A549 (cell line): ENCODE measurements around the gene EFEMP1. TPM values are rescaled to one million over a fixed set of nuclear protein-coding genes. Genes with fewer than 3 reads are reported as not detected.

Source experiments
- ATAC-seq, 2 experiments: fragments of 200-7000 bp in 1 of 2; fragments of >200 bp in 1 of 2; cut with Nextera tagmentation in 1 of 2; cut with Tn5 transposase in 1 of 2; 3 replicates each; pipeline versions ENCODE4 v1.8.0 to v1.9.1; 2018 to 2020; ENCODE audit warnings: mild to moderate bottlenecking in 1 of 2, moderate library complexity in 1 of 2
- CTCF ChIA-PET: fragments of 300-600 bp; sonication (Branson Sonifier 250); formaldehyde crosslinking; extraction: SDS; loops from one replicate; lab custom pipeline; 2021; ENCODE audit warnings: antibody characterized with exemption, inconsistent platforms; lab: Yijun Ruan, JAX
- POLR2A ChIA-PET: fragments of 350-600 bp; formaldehyde crosslinking; extraction: SDS; loops from one replicate; lab custom pipeline; 2021; ENCODE audit warnings: antibody characterized with exemption, inconsistent platforms; lab: Yijun Ruan, JAX
- DNase-seq, 2 experiments: peaks; one replicate each; pipeline versions ENCODE4 v3.0.0 to v3.0.0-alpha.2; 2011 to 2016; ENCODE audit warnings: low read depth in 1 of 2, low spot score in 1 of 2
- FAIRE-seq: peaks from 2 replicates; lab custom pipeline; 2011; peaks lifted over from hg19 to GRCh38; lab: Jason Lieb, UNC
- H3K27ac ChIP-seq, 2 experiments: fragments of >200 bp; sonication (Bioruptor Twin); formaldehyde crosslinking; 3 replicates each; pipeline ENCODE4 v1.5.1; 2016 to 2017
- H3K4me1 ChIP-seq: fragments of >200 bp; sonication (Bioruptor Twin); formaldehyde crosslinking; 3 replicates; pipeline ENCODE4 v1.6.1; 2016
- H3K4me2 ChIP-seq: fragments of >200 bp; sonication (Bioruptor Twin); formaldehyde crosslinking; 3 replicates; pipeline ENCODE4 v1.6.1; 2016
- H3K4me3 ChIP-seq: fragments of >200 bp; sonication (Bioruptor Twin); formaldehyde crosslinking; 3 replicates; pipeline ENCODE4 v1.5.1; 2016
- H3K9me3 ChIP-seq: fragments of >200 bp; sonication (Bioruptor Twin); formaldehyde crosslinking; 3 replicates; pipeline ENCODE4 v1.6.1; 2016
- ATOH8 ChIP-seq: fragments of 250-450 bp; sonication (Bioruptor Pico); IDR thresholded peaks from 2 replicates; pipeline ENCODE4 v1.5.0; 2020; ENCODE audit warnings: low read depth, mild to moderate bottlenecking, moderate library complexity
- BHLHE40 ChIP-seq: IDR thresholded peaks from 2 replicates; pipeline ENCODE4 v1.6.1; 2012; ENCODE audit warnings: low read depth, low read length, inconsistent platforms
- CBX2 ChIP-seq: fragments of 200-600 bp; sonication (generic); IDR thresholded peaks from 2 replicates; pipeline ENCODE4 v1.6.1; 2016; ENCODE audit warnings: low read depth, mild to moderate bottlenecking, borderline replicate concordance
- CEBPB ChIP-seq, 2 experiments: fragments of >200 bp in 1 of 2; sonication (Bioruptor Twin) in 1 of 2; formaldehyde crosslinking in 1 of 2; IDR thresholded peaks; 2 replicates each; pipeline ENCODE4 v1.6.1; 2012 to 2016
- CHD4 ChIP-seq: fragments of 200-600 bp; sonication (generic); IDR thresholded peaks from 2 replicates; pipeline ENCODE4 v1.6.1; 2016; ENCODE audit warnings: antibody characterized with exemption, mild to moderate bottlenecking, borderline replicate concordance
- E2F6 ChIP-seq: IDR thresholded peaks from 2 replicates; pipeline ENCODE4 v1.6.1; 2012; ENCODE audit warnings: low read depth, borderline replicate concordance
- EHF ChIP-seq: fragments of 250-450 bp; sonication (Bioruptor Pico); IDR thresholded peaks from 2 replicates; pipeline ENCODE4 v1.5.0; 2020; ENCODE audit warnings: mild to moderate bottlenecking
- EHMT2 ChIP-seq: fragments of 200-600 bp; sonication (generic); IDR thresholded peaks from 2 replicates; pipeline ENCODE4 v1.6.1; 2016; ENCODE audit warnings: antibody characterized with exemption, low read depth, mild to moderate bottlenecking, moderate library complexity
- ESRRA ChIP-seq: fragments of 150-350 bp; IDR thresholded peaks from 2 replicates; pipeline ENCODE4 v1.6.1; 2014; ENCODE audit warnings: mild to moderate bottlenecking, low read length, borderline replicate concordance
- HEYL ChIP-seq: fragments of 250-450 bp; sonication (Bioruptor Pico); IDR thresholded peaks from 2 replicates; pipeline ENCODE4 v1.8.0; 2021; ENCODE audit warnings: mild to moderate bottlenecking, moderate library complexity
- HMGXB4 ChIP-seq: fragments of 250-450 bp; sonication (Bioruptor Pico); IDR thresholded peaks from 2 replicates; pipeline ENCODE4 v1.5.0; 2021; ENCODE audit warnings: mild to moderate bottlenecking, moderate library complexity, borderline replicate concordance
- KDM5A ChIP-seq: fragments of 200-600 bp; sonication (generic); IDR thresholded peaks from 2 replicates; pipeline ENCODE4 v1.6.1; 2016; ENCODE audit warnings: antibody characterized with exemption, mild to moderate bottlenecking
- NPAS2 ChIP-seq: fragments of 250-450 bp; sonication (Bioruptor Pico); IDR thresholded peaks from 2 replicates; pipeline ENCODE4 v1.8.0; 2022; ENCODE audit warnings: mild to moderate bottlenecking, moderate library complexity, borderline replicate concordance
- NR3C1 ChIP-seq: fragments of >200 bp; sonication (Bioruptor Twin); formaldehyde crosslinking; IDR thresholded peaks from 3 replicates; pipeline ENCODE4 v1.6.1; 2017
- POLR2A ChIP-seq: IDR thresholded peaks from 2 replicates; pipeline ENCODE4 v1.6.1; 2012; ENCODE audit warnings: mild to moderate bottlenecking, low read length
- RCOR1 ChIP-seq: fragments of 150-350 bp; IDR thresholded peaks from 2 replicates; pipeline ENCODE4 v1.6.1; 2014; ENCODE audit warnings: antibody characterized with exemption, low read length, low read depth
- RNF2 ChIP-seq: fragments of 200-600 bp; sonication (generic); IDR thresholded peaks from 2 replicates; pipeline ENCODE4 v1.6.1; 2016; ENCODE audit warnings: low read depth, mild to moderate bottlenecking, antibody characterized with exemption, moderate library complexity, borderline replicate concordance
- SREBF2 ChIP-seq: fragments of 450-650 bp; IDR thresholded peaks from 2 replicates; pipeline ENCODE4 v1.6.1; 2014; ENCODE audit warnings: mild to moderate bottlenecking, moderate library complexity
- TP53 ChIP-seq: fragments of 250-450 bp; sonication (Bioruptor Pico); IDR thresholded peaks from 2 replicates; pipeline ENCODE4 v1.5.0; 2021; ENCODE audit warnings: mild to moderate bottlenecking, moderate library complexity
- ZC3H11A ChIP-seq: fragments of 450-650 bp; IDR thresholded peaks from 2 replicates; pipeline ENCODE4 v1.6.1; 2014; ENCODE audit warnings: antibody characterized with exemption, mild to moderate bottlenecking
- ZSCAN20 ChIP-seq: fragments of 250-450 bp; sonication (Bioruptor Pico); IDR thresholded peaks from 2 replicates; pipeline ENCODE4 v1.8.0; 2022; ENCODE audit warnings: mild to moderate bottlenecking, moderate library complexity
- WGBS: methylation state at CpG from one replicate; pipeline ENCODE4 v1.1.6; 2017; ENCODE audit errors: missing lambda C conversion rate; 5-methylcytosine and 5-hydroxymethylcytosine counted together
- polyA plus RNA-seq, 4 experiments: library from polyadenylated mRNA; depleted of rRNA in 3 of 4; stranded (reverse); fragments of >200 nt; fragmentation: RNase III in 1 of 4; extraction: RNeasy Plus Mini Kit Qiagen cat#74134 plus additional on column Dnase treatment in 1 of 4; gene quantifications; 2 replicates in 3 of 4; 3 replicates in 1 of 4; pipeline ENCODE4 v1.2.3, GENCODE V29; 2011 to 2017
- TF ChIP-seq, protein P1 (sequence below): IDR thresholded peaks from 2 replicates; pipeline ENCODE4 v1.6.1; 2012
- TF ChIP-seq, protein P2 (sequence below): fragments of >200 bp; sonication (Bioruptor Twin); formaldehyde crosslinking; IDR thresholded peaks from 3 replicates; pipeline ENCODE4 v1.6.1; 2016

Gene EFEMP1
- polyA plus RNA-seq, 2 of the 4 experiments (the other 2 are of a cell fraction) = 48.5 to 59.2 TPM

- TF ChIP-seq ZC3H11A = no peak
- TF ChIP-seq POLR2A = no peak
- no peak for TF ChIP-seq KDM5A
- no peak for TF ChIP-seq SREBF2
- no peak for TF ChIP-seq NR3C1
- TF ChIP-seq CEBPB (IDR thresholded peaks at IDR 0.05) = no peak
- no peak for TF ChIP-seq EHF (CRISPR knock-in tag)
Measured at GRCh38 chr2:55958756-55959155, 35.2 kb upstream of the EFEMP1 start (continued).

DNA sequence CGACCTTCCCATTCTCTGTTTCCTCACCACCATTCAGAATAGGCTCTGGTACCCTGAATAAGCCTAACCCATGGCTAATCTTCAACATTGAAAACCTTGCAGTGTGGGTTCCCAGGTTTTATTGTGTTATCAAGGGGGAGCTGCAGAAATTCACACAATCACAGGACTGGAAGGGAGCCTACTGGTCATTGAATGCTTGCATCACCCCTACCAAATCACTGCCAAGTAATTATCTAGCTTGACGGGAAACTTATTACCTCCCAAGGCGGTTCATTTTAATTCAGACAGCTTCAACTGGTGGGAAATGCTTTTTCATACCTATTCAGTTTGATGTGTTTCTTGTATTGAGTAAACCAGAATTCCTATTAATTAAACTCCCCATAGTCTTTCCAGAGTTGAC, 33.6 kb upstream of the EFEMP1 start:
- Histone ChIP-seq H3K27ac (peak overlapping the region in 1 of 2 experiments; percentile 18; a peak in 3 of 6 replicates), H3K9me3 (no peaks in the 10 kb centered on the region), H3K4me2 (no peak overlapping the region), H3K4me3 (no peak overlapping the region), H3K4me1 (peaks cover 24% of the 10 kb centered on the region)
- WGBS = 88% methylated on average over 3 of the region's 3 CpGs
- TF ChIP-seq ATOH8 (no peak), ZSCAN20 (no peak), NPAS2 (no peak)
- ATAC-seq (no peak), DNase-seq (no peak), FAIRE-seq (no peak)
- ChIA-PET CTCF (interaction anchor here (1.1 to 9.7 kb wide), 2 partner anchors 188 to 239 kb away, joined by 6 to 148 read pairs; no protein-coding TSS in a partner anchor), POLR2A (interaction anchor here (0.9 kb wide), 1 partner anchor 176 kb away, joined by 3 read pairs; no protein-coding TSS in a partner anchor)

GRCh38 chr2:55954306-55955035, 30.9 kb upstream of the EFEMP1 start:
- Histone ChIP-seq H3K9me3 (no peaks in the 10 kb centered on the region), H3K27ac (no peak overlapping the region), H3K4me1 (peaks cover 16% of the 10 kb centered on the region), H3K4me3 (no peak overlapping the region), H3K4me2 (no peak overlapping the region)
- ATAC-seq (no peak), DNase-seq (no peak), FAIRE-seq (no peak)
- ChIA-PET POLR2A (no interaction called here), CTCF (interaction anchor here (1.0 to 1.2 kb wide), 2 partner anchors 8 to 20 kb away, joined by 3 read pairs; no protein-coding TSS in a partner anchor)
- WGBS = 70% methylated on average over 4 of the region's 4 CpGs
- no peak for TF ChIP-seq EHMT2
- no peak for TF ChIP-seq TP53 (CRISPR knock-in tag)
- TF ChIP-seq, protein P1, sequence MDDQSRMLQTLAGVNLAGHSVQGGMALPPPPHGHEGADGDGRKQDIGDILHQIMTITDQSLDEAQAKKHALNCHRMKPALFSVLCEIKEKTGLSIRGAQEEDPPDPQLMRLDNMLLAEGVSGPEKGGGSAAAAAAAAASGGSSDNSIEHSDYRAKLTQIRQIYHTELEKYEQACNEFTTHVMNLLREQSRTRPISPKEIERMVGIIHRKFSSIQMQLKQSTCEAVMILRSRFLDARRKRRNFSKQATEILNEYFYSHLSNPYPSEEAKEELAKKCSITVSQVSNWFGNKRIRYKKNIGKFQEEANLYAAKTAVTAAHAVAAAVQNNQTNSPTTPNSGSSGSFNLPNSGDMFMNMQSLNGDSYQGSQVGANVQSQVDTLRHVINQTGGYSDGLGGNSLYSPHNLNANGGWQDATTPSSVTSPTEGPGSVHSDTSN = no peak
- TF ChIP-seq BHLHE40 = no peak
- TF ChIP-seq HMGXB4 (CRISPR knock-in tag) = no peak
- no peak for TF ChIP-seq E2F6
- no peak for TF ChIP-seq SREBF2
- TF ChIP-seq RCOR1 = no peak
- TF ChIP-seq KDM5A = no peak

DNA sequence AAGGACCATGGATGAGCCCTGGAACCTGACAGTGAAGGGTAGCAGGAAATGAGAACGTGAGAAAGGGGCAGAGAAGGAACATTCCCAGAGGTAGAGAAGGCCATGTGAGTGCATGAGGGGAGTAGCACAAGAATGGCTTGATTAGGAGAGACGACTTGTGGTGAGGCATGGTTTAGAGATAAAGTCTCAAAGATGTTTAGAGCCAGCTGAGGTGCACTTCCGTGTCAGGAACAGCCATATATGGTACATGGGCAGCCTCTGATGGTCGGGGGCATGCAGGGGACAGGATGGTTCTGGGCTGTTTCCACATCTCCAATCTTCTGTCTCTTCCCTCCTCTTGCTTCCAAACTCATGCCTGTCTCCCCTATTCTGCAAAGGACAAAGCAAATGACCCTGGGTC, 28.8 kb upstream of the EFEMP1 start:
- Histone ChIP-seq H3K4me1 (peaks cover 5% of the 10 kb centered on the region; the same call in 2 of the 3 replicates), H3K4me3 (no peak overlapping the region), H3K4me2 (no peak overlapping the region), H3K27ac (no peak overlapping the region), H3K9me3 (no peaks in the 10 kb centered on the region)
- POLR2A ChIA-PET = no interaction called here
- 49% methylated on average over 4 of the region's 4 CpGs for WGBS
- ATAC-seq (peak in 1 of 2 experiments; percentile 42; a peak in 2 of 6 replicates), DNase-seq (no peak), FAIRE-seq (no peak)
- CTCF ChIA-PET = interaction anchor here (1.0 to 2.0 kb wide), 3 partner anchors 8 to 36 kb away, joined by 4 to 8 read pairs (median 5); no protein-coding TSS in a partner anchor
- TF ChIP-seq, protein P2, sequence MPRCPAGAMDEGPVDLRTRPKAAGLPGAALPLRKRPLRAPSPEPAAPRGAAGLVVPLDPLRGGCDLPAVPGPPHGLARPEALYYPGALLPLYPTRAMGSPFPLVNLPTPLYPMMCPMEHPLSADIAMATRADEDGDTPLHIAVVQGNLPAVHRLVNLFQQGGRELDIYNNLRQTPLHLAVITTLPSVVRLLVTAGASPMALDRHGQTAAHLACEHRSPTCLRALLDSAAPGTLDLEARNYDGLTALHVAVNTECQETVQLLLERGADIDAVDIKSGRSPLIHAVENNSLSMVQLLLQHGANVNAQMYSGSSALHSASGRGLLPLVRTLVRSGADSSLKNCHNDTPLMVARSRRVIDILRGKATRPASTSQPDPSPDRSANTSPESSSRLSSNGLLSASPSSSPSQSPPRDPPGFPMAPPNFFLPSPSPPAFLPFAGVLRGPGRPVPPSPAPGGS = no peak
- no peak for TF ChIP-seq RNF2
- TF ChIP-seq CEBPB (IDR thresholded peaks at IDR 0.05) = no peak
- no peak for TF ChIP-seq HMGXB4 (CRISPR knock-in tag)
- TF ChIP-seq ESRRA = no peak
- no peak for TF ChIP-seq CBX2
- no peak for TF ChIP-seq CHD4
- no peak for TF ChIP-seq ZSCAN20
- no peak for TF ChIP-seq HEYL (CRISPR knock-in tag)
- no peak for TF ChIP-seq POLR2A
